ENCODE data around the gene TPPP2.

DNA sequence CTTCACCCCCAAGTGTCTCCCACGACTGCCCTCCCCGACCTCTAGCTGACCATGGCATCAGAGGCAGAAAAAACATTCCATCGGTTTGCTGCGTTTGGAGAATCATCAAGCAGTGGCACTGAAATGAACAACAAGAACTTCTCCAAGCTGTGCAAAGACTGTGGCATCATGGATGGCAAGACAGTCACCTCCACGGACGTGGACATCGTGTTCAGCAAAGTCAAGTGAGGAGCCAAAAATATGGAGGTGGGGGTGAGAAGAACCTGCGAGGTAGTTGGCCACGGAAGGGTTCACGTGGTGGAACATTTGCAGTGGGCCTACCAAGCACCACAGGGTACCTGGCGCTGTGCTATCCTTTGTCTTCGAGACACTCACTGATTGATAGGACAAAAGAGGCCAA is 514 bp downstream of the TPPP2 start:
- TF ChIP-seq, protein P1, sequence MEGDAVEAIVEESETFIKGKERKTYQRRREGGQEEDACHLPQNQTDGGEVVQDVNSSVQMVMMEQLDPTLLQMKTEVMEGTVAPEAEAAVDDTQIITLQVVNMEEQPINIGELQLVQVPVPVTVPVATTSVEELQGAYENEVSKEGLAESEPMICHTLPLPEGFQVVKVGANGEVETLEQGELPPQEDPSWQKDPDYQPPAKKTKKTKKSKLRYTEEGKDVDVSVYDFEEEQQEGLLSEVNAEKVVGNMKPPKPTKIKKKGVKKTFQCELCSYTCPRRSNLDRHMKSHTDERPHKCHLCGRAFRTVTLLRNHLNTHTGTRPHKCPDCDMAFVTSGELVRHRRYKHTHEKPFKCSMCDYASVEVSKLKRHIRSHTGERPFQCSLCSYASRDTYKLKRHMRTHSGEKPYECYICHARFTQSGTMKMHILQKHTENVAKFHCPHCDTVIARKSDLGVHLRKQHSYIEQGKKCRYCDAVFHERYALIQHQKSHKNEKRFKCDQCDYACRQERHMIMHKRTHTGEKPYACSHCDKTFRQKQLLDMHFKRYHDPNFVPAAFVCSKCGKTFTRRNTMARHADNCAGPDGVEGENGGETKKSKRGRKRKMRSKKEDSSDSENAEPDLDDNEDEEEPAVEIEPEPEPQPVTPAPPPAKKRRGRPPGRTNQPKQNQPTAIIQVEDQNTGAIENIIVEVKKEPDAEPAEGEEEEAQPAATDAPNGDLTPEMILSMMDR (IDR thresholded peaks at IDR 0.05): no peak
- no peak for TF ChIP-seq POLR2A (IDR thresholded peaks at IDR 0.05)

Data from ovary (tissue), 3 donors.